SK-N-DZ (cell line): ENCODE results near the gene TREML4. TPM values are rescaled to one million over a fixed set of nuclear protein-coding genes. Genes with fewer than 3 reads are reported as not detected.
"Not testable (repeated sequence)": the region's sequence is repeated elsewhere in the genome, so short reads cannot be mapped to it uniquely, and the experiment has no call there.

Source experiments
- DNase-seq: peaks from one replicate; pipeline ENCODE4 v3.0.0-alpha.2; 2015; ENCODE audit warnings: low spot score
- polyA plus RNA-seq, 2 experiments: library from polyadenylated mRNA; depleted of rRNA; stranded (reverse); fragments of >200 nt; gene quantifications; 2 replicates each; pipeline ENCODE4 v1.2.3, GENCODE V29; 2014

TREML4 gene
- polyA plus RNA-seq (2014; cell fraction: cytosol; rRNA removed) = not detected in 2 replicates
- polyA plus RNA-seq (2014; cell fraction: nucleus; rRNA removed) = not detected in 2 replicates

- no peak for DNase-seq
Observed at GRCh38 chr6:41228096-41228495, at the start of gene TREML4. Gene TREML4 (plus strand): TSS chr6:41228349. CDS start chr6:41228428, 79 bp downstream.

- DNase-seq = no peak
Observed at GRCh38 chr6:41179163-41179562, 49.0 kb upstream of the TREML4 start.

GRCh38 chr6:41181566-41181965 is 46.6 kb upstream of the TREML4 start:
- DNase-seq = no peak

- DNase-seq = peak; percentile 28
Observed at GRCh38 chr6:41182069-41183034, 45.8 kb upstream of the TREML4 start.

- no peak for DNase-seq
Observed at GRCh38 chr6:41184761-41185160, 43.4 kb upstream of the TREML4 start.

- DNase-seq = no peak
Observed at GRCh38 chr6:41186031-41186562, 42.1 kb upstream of the TREML4 start.

GRCh38 chr6:41187924-41188886 is 39.9 kb upstream of the TREML4 start:
- no peak for DNase-seq

- not testable (repeated sequence) for DNase-seq
Observed at GRCh38 chr6:41189046-41189445, 39.1 kb upstream of the TREML4 start.

- DNase-seq = no peak
Observed at GRCh38 chr6:41189967-41190366, 38.2 kb upstream of the TREML4 start.

- DNase-seq = no peak
Observed at GRCh38 chr6:41190791-41191190, 37.4 kb upstream of the TREML4 start.

- DNase-seq = no peak
Observed at GRCh38 chr6:41191569-41191968, 36.6 kb upstream of the TREML4 start.

- no peak for DNase-seq
Observed at GRCh38 chr6:41193171-41193734, 34.9 kb upstream of the TREML4 start.

GRCh38 chr6:41193884-41194283 is 34.3 kb upstream of the TREML4 start:
- DNase-seq = no peak

- DNase-seq = no peak
Observed at GRCh38 chr6:41194386-41194785, 33.8 kb upstream of the TREML4 start.

GRCh38 chr6:41197234-41197633 is 30.9 kb upstream of the TREML4 start:
- DNase-seq = no peak

GRCh38 chr6:41199552-41200246 is 28.4 kb upstream of the TREML4 start:
- DNase-seq = no peak

GRCh38 chr6:41200296-41200900 is 27.8 kb upstream of the TREML4 start:
- no peak for DNase-seq

- DNase-seq = no peak
Observed at GRCh38 chr6:41200901-41201763, 27.0 kb upstream of the TREML4 start, which contains the start of gene TREML2. Gene TREML2 (minus strand): TSS chr6:41201149. CDS start chr6:41201008, 141 bp downstream.

GRCh38 chr6:41201764-41202173 is 26.4 kb upstream of the TREML4 start:
- no peak for DNase-seq
